Hepatocyte (in vitro differentiated cells): ENCODE measurements around the gene RP2.
A peak's percentile ranks its signal among the peaks of the same experiment; 100 is the strongest.

Experiments used
- EZH2 ChIP-seq: fragments of 200-600 bp; sonication (generic); IDR thresholded peaks from 2 replicates; pipeline ENCODE4 v1.6.1; 2016; ENCODE audit warnings: antibody characterized with exemption, mild to moderate bottlenecking, borderline replicate concordance
- TF ChIP-seq, protein P1 (sequence below): fragments of 200-600 bp; sonication (generic); IDR thresholded peaks from 2 replicates; pipeline ENCODE4 v1.5.1; 2016; ENCODE audit warnings: antibody characterized with exemption, mild to moderate bottlenecking; ENCODE audit not compliant: poor library complexity

DNA sequence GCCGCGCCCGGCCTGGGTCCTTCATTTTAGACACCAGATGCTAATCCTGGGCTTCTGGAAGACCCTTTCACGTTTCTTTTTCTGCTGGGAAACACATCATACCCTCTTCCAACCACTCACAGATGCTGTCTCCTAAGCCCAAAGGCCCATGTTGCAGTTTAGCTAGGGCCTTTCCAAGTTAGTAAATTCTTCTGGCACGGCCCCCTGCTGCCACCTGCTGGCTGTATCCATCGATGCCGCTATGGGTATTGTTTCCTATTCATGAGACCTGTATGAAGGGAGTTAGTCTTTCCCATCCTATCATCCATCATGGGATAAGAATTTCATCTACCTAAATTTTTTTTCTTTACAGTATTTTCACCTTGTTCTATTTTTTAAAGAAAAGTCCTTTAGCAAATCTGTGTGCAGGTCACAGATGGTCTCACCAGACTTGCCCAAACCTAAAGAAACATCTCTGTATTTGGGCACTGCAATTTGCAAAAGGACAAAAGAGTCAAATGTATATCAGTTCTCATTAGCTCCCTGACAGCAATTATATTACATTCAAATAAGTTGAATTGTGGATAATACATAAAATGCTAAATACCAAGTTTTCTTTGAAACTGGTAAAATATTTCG, 40.2 kb upstream of the RP2 start:
- TF ChIP-seq, protein P1, sequence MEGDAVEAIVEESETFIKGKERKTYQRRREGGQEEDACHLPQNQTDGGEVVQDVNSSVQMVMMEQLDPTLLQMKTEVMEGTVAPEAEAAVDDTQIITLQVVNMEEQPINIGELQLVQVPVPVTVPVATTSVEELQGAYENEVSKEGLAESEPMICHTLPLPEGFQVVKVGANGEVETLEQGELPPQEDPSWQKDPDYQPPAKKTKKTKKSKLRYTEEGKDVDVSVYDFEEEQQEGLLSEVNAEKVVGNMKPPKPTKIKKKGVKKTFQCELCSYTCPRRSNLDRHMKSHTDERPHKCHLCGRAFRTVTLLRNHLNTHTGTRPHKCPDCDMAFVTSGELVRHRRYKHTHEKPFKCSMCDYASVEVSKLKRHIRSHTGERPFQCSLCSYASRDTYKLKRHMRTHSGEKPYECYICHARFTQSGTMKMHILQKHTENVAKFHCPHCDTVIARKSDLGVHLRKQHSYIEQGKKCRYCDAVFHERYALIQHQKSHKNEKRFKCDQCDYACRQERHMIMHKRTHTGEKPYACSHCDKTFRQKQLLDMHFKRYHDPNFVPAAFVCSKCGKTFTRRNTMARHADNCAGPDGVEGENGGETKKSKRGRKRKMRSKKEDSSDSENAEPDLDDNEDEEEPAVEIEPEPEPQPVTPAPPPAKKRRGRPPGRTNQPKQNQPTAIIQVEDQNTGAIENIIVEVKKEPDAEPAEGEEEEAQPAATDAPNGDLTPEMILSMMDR, result peak; percentile 72
- TF ChIP-seq EZH2, result no peak
